ENCODE measurements around the gene RTN4IP1. TPM values are rescaled to one million over a fixed set of nuclear protein-coding genes. Genes with fewer than 3 reads are reported as not detected.

The RTN4IP1 gene
- total RNA-seq, 4 donors from 2014 or later = 3.3 to 7.1 (median 6.8) TPM

DNA sequence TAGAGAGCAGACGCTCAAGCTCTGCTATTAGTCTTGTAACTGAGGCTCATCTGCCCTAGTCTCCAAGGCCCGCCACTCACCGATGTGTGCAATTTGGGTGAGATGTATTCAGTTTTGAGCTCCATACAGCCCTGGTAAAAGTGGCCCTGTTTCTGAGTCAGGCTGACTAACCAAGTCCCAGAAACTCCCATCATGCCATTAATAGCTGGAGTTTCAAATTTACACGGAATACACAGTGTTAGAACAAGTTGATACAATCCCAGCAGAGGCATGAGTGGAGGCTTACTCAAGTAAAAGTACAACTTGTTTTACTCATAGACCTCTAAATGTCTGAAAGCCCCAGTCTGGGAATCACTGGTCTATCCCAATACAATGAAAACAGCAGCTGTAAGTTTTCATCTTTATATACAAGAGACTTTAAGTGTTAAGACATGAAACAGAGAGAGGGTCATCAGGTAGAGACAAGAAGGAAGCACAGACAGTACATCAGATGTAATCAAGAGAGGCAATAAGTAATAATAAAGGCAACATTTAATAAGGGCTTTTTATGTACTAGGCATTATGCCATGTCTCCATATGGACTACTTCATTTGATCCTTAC is 42.4 kb downstream of the RTN4IP1 start:
- no peaks in the 10 kb centered on the region for H3K9me3 ChIP-seq
- H3K4me1 ChIP-seq = peaks cover 0 to 7% (median 0%) of the 10 kb centered on the region in 4 donors
- peaks cover 0 to 53% (median 0%) of the 10 kb centered on the region in 3 donors for H3K36me3 ChIP-seq
- H3K27me3 ChIP-seq = no peaks in the 10 kb centered on the region
- DNase-seq (ENCODE audit: low spot score in 2 of 2) = no peak
- 96% methylated on average over 4 of the region's 4 CpGs for WGBS, 2 donors
- no peak for TF ChIP-seq EP300 (IDR thresholded peaks at IDR 0.05)
- TF ChIP-seq, protein P1, sequence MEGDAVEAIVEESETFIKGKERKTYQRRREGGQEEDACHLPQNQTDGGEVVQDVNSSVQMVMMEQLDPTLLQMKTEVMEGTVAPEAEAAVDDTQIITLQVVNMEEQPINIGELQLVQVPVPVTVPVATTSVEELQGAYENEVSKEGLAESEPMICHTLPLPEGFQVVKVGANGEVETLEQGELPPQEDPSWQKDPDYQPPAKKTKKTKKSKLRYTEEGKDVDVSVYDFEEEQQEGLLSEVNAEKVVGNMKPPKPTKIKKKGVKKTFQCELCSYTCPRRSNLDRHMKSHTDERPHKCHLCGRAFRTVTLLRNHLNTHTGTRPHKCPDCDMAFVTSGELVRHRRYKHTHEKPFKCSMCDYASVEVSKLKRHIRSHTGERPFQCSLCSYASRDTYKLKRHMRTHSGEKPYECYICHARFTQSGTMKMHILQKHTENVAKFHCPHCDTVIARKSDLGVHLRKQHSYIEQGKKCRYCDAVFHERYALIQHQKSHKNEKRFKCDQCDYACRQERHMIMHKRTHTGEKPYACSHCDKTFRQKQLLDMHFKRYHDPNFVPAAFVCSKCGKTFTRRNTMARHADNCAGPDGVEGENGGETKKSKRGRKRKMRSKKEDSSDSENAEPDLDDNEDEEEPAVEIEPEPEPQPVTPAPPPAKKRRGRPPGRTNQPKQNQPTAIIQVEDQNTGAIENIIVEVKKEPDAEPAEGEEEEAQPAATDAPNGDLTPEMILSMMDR (IDR thresholded peaks at IDR 0.05) = no peak
- TF ChIP-seq POLR2A (IDR thresholded peaks at IDR 0.05) = no peak
- H3K27ac ChIP-seq = no peak overlapping the region
- no peak overlapping the region for H3K4me3 ChIP-seq

- no peaks in the 10 kb centered on the region for H3K27me3 ChIP-seq
- no peak overlapping the region for H3K4me3 ChIP-seq
- no peak for DNase-seq (ENCODE audit: low spot score in 2 of 2)
- TF ChIP-seq, protein P1 (IDR thresholded peaks at IDR 0.05) = no peak
- no peak for TF ChIP-seq EP300 (IDR thresholded peaks at IDR 0.05)
- WGBS, 2 donors = 52 to 73% methylated on average over 1 of the region's 1 CpG
- H3K27ac ChIP-seq = no peak overlapping the region
- peaks cover 0 to 60% (median 0%) of the 10 kb centered on the region in 3 donors for H3K36me3 ChIP-seq
- no peaks in the 10 kb centered on the region for H3K9me3 ChIP-seq
- no peaks in the 10 kb centered on the region for H3K4me1 ChIP-seq
Observed at GRCh38 chr6:106581468-106581867, 47.8 kb downstream of the RTN4IP1 start.

DNA sequence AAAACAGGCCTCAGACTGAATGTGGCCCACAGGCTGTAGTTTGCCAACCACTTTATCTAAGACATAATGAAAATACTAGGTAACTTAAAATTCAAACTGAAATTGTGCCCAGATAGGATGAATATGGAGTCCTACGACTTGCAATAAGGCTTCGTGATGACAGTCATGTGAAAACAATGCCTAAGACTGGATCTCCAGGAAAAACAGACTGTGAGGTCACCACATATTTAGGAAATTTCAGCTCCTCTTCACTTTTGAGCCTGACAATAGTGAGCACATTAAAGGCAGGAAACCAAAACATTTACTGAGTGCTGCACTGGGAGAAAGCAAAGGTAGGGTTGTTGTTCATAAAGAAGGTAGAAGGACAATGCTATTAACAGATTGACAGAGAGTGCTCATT is 50.0 kb downstream of the RTN4IP1 start:
- no peaks in the 10 kb centered on the region for H3K9me3 ChIP-seq
- H3K4me3 ChIP-seq = no peak overlapping the region
- H3K4me1 ChIP-seq = peaks cover 0 to 10% (median 0%) of the 10 kb centered on the region in 4 donors
- WGBS, 2 donors = 91 to 93% methylated on average over 2 of the region's 2 CpGs
- no peak overlapping the region for H3K27ac ChIP-seq
- TF ChIP-seq EP300 (IDR thresholded peaks at IDR 0.05) = no peak
- TF ChIP-seq POLR2A (IDR thresholded peaks at IDR 0.05) = no peak
- TF ChIP-seq, protein P1 (IDR thresholded peaks at IDR 0.05) = no peak
- no peaks in the 10 kb centered on the region for H3K27me3 ChIP-seq
- no peak for DNase-seq (ENCODE audit: low spot score in 2 of 2)
- H3K36me3 ChIP-seq = peaks cover 0 to 48% (median 0%) of the 10 kb centered on the region in 3 donors

- WGBS, 2 donors = 57 to 66% methylated on average over 16 of the region's 16 CpGs
- Histone ChIP-seq H3K36me3 (peaks cover 0 to 44% (median 4%) of the 10 kb centered on the region in 3 donors), H3K27me3 (no peaks in the 10 kb centered on the region), H3K4me1 (peaks cover 0 to 12% (median 0%) of the 10 kb centered on the region in 4 donors), H3K27ac (peak overlapping the region in 2 of 4 donors; percentile 70 to 79), H3K4me3 (no peak overlapping the region), H3K9me3 (no peaks in the 10 kb centered on the region)
- TF ChIP-seq, protein P1 (IDR thresholded peaks at IDR 0.05) = no peak
- TF ChIP-seq POLR2A (IDR thresholded peaks at IDR 0.05) = no peak
- peak in 1 of 2 donors; percentile 22 for TF ChIP-seq EP300 (IDR thresholded peaks at IDR 0.05)
- DNase-seq (ENCODE audit: low spot score in 2 of 2) = no peak
Observed at GRCh38 chr6:106574741-106575458, 54.4 kb downstream of the RTN4IP1 start.
